Measurements from ENCODE around the gene OTX1. TPM values are rescaled to one million over a fixed set of nuclear protein-coding genes. Genes with fewer than 3 reads are reported as not detected.

OTX1 gene
- total RNA-seq, 4 donors from 2014 or later: not detected

- no peak overlapping the region for H3K27ac ChIP-seq
- TF ChIP-seq CTCF (IDR thresholded peaks at IDR 0.05) (no peak), POLR2A (IDR thresholded peaks at IDR 0.05) (no peak)
- H3K4me3 ChIP-seq: no peak overlapping the region
- peaks cover 5 to 47% of the 10 kb centered on the region in 2 donors for H3K27me3 ChIP-seq
- no peak for DNase-seq
- peaks cover 0 to 15% (median 0%) of the 10 kb centered on the region in 4 donors for H3K9me3 ChIP-seq
- H3K4me1 ChIP-seq: peaks cover 0 to 41% (median 6%) of the 10 kb centered on the region in 4 donors
- H3K36me3 ChIP-seq: no peaks in the 10 kb centered on the region
These were observed 9.9 kb downstream of the OTX1 start for GRCh38 chr2:63060472-63060991.

GRCh38 chr2:63064197-63064596 lies 13.6 kb downstream of the OTX1 start:
- Histone ChIP-seq H3K27ac (no peak overlapping the region), H3K4me3 (no peak overlapping the region), H3K27me3 (peaks cover 5 to 12% of the 10 kb centered on the region in 2 donors), H3K36me3 (no peaks in the 10 kb centered on the region), H3K9me3 (peaks cover 0 to 8% (median 0%) of the 10 kb centered on the region in 4 donors), H3K4me1 (peaks cover 0 to 8% (median 4%) of the 10 kb centered on the region in 4 donors)
- DNase-seq: no peak
- TF ChIP-seq POLR2A (IDR thresholded peaks at IDR 0.05) (no peak), CTCF (IDR thresholded peaks at IDR 0.05) (no peak)

GRCh38 chr2:63064661-63065060 lies 14.0 kb downstream of the OTX1 start:
- DNase-seq: no peak
- Histone ChIP-seq H3K36me3 (no peaks in the 10 kb centered on the region), H3K9me3 (peaks cover 0 to 3% (median 0%) of the 10 kb centered on the region in 4 donors), H3K27ac (no peak overlapping the region), H3K4me3 (no peak overlapping the region), H3K4me1 (peaks cover 0 to 3% (median 1%) of the 10 kb centered on the region in 4 donors), H3K27me3 (peaks cover under 1 to 7% of the 10 kb centered on the region in 2 donors)
- TF ChIP-seq POLR2A (IDR thresholded peaks at IDR 0.05) (no peak), CTCF (IDR thresholded peaks at IDR 0.05) (no peak)

GRCh38 chr2:63066265-63066664 lies 15.6 kb downstream of the OTX1 start:
- Histone ChIP-seq H3K36me3 (no peaks in the 10 kb centered on the region), H3K27me3 (no peaks in the 10 kb centered on the region), H3K4me1 (no peaks in the 10 kb centered on the region), H3K9me3 (no peaks in the 10 kb centered on the region), H3K4me3 (no peak overlapping the region), H3K27ac (no peak overlapping the region)
- TF ChIP-seq POLR2A (IDR thresholded peaks at IDR 0.05) (no peak), CTCF (IDR thresholded peaks at IDR 0.05) (no peak)
- DNase-seq: no peak

- no peak for TF ChIP-seq CTCF (IDR thresholded peaks at IDR 0.05)
- no peak for TF ChIP-seq POLR2A (IDR thresholded peaks at IDR 0.05)
- Histone ChIP-seq H3K27me3 (no peaks in the 10 kb centered on the region), H3K9me3 (no peaks in the 10 kb centered on the region), H3K4me3 (no peak overlapping the region), H3K36me3 (no peaks in the 10 kb centered on the region), H3K4me1 (no peaks in the 10 kb centered on the region), H3K27ac (no peak overlapping the region)
- no peak for DNase-seq
These were observed 16.2 kb downstream of the OTX1 start for GRCh38 chr2:63066838-63067237.

GRCh38 chr2:63071664-63072063 lies 21.0 kb downstream of the OTX1 start:
- no peaks in the 10 kb centered on the region for H3K4me1 ChIP-seq

More at GRCh38 chr2:63071664-63072063, 21.0 kb downstream of the OTX1 start:
- Histone ChIP-seq H3K27ac (no peak overlapping the region), H3K36me3 (no peaks in the 10 kb centered on the region), H3K9me3 (no peaks in the 10 kb centered on the region), H3K27me3 (no peaks in the 10 kb centered on the region), H3K4me3 (no peak overlapping the region)
- no peak for TF ChIP-seq CTCF (IDR thresholded peaks at IDR 0.05)
- no peak for TF ChIP-seq POLR2A (IDR thresholded peaks at IDR 0.05)
- DNase-seq: no peak
